Memory B cell (primary cell): ENCODE measurements around the gene STX3.
"Not testable (repeated sequence)": the region's sequence is repeated elsewhere in the genome, so short reads cannot be mapped to it uniquely, and the experiment has no call there.

ENCODE experiments used
- ATAC-seq: fragments of 150-1000 bp; cut with Tn5 transposase; 2 replicates; pipeline ENCODE4 v1.10.0; 2021; ENCODE audit warnings: low read depth, mild to moderate bottlenecking, moderate library complexity
- DNase-seq, 2 donors: peaks; one replicate each; pipeline ENCODE4 v3.0.0; 2022; ENCODE audit warnings: low spot score in 2 of 2
- H3K27ac Mint-ChIP-seq: one replicate; pipeline ENCODE4 v1.8.0; 2022; ENCODE audit warnings: mild to moderate bottlenecking, moderate library complexity, mixed read lengths
- H3K27me3 Mint-ChIP-seq: one replicate; pipeline ENCODE4 v1.8.0; 2022; ENCODE audit warnings: mixed read lengths
- H3K36me3 Mint-ChIP-seq: one replicate; pipeline ENCODE4 v1.8.0; 2022; ENCODE audit warnings: mild to moderate bottlenecking, mixed read lengths
- H3K4me1 Mint-ChIP-seq: one replicate; pipeline ENCODE4 v1.8.0; 2022; ENCODE audit warnings: mixed read lengths
- H3K4me3 Mint-ChIP-seq: one replicate; pipeline ENCODE4 v1.8.0; 2022; ENCODE audit warnings: mild to moderate bottlenecking, moderate library complexity, mixed read lengths
- H3K9me3 Mint-ChIP-seq: one replicate; pipeline ENCODE4 v1.8.0; 2022; ENCODE audit warnings: mixed read lengths

The STX3 gene

GRCh38 chr11:59767225-59767611, 12.0 kb downstream of the STX3 start:
- Mint-ChIP-seq H3K27me3 (no peaks in the 10 kb centered on the region), H3K36me3 (peaks cover 8% of the 10 kb centered on the region), H3K4me1 (peaks cover 34% of the 10 kb centered on the region), H3K9me3 (no peaks in the 10 kb centered on the region), H3K27ac (peak overlapping the region; percentile 66), H3K4me3 (no peak overlapping the region)
- ATAC-seq (no peak), DNase-seq (no peak)

- ATAC-seq (no peak), DNase-seq (no peak)
- Mint-ChIP-seq H3K9me3 (no peaks in the 10 kb centered on the region), H3K4me1 (peaks cover 35% of the 10 kb centered on the region), H3K36me3 (peaks cover 4% of the 10 kb centered on the region), H3K27ac (no peak overlapping the region), H3K4me3 (no peak overlapping the region), H3K27me3 (no peaks in the 10 kb centered on the region)
These were observed 13.9 kb downstream of the STX3 start for GRCh38 chr11:59769111-59769510.

GRCh38 chr11:59769828-59770227, 14.7 kb downstream of the STX3 start:
- Mint-ChIP-seq H3K27me3 (no peaks in the 10 kb centered on the region), H3K36me3 (peaks cover 4% of the 10 kb centered on the region), H3K27ac (no peak overlapping the region), H3K4me1 (peaks cover 35% of the 10 kb centered on the region), H3K4me3 (no peak overlapping the region), H3K9me3 (no peaks in the 10 kb centered on the region)
- ATAC-seq (no peak), DNase-seq (no peak)

GRCh38 chr11:59770319-59770718, 15.1 kb downstream of the STX3 start:
- H3K4me3 Mint-ChIP-seq: no peak overlapping the region
- DNase-seq (no peak), ATAC-seq (no peak)
- no peaks in the 10 kb centered on the region for H3K9me3 Mint-ChIP-seq
- peaks cover 30% of the 10 kb centered on the region for H3K4me1 Mint-ChIP-seq
- H3K27ac Mint-ChIP-seq: no peak overlapping the region
- peaks cover 4% of the 10 kb centered on the region for H3K36me3 Mint-ChIP-seq
- H3K27me3 Mint-ChIP-seq: no peaks in the 10 kb centered on the region

- DNase-seq: no peak
- Mint-ChIP-seq H3K27ac (no peak overlapping the region), H3K4me3 (no peak overlapping the region), H3K9me3 (no peaks in the 10 kb centered on the region), H3K4me1 (peaks cover 29% of the 10 kb centered on the region), H3K36me3 (peaks cover 7% of the 10 kb centered on the region), H3K27me3 (no peaks in the 10 kb centered on the region)
- no peak for ATAC-seq
These were observed 15.7 kb downstream of the STX3 start for GRCh38 chr11:59770869-59771268.

GRCh38 chr11:59771605-59772004, 16.4 kb downstream of the STX3 start:
- peak overlapping the region; percentile 84 for H3K27ac Mint-ChIP-seq
- H3K36me3 Mint-ChIP-seq: peaks cover 8% of the 10 kb centered on the region
- H3K4me3 Mint-ChIP-seq: peak overlapping the region; percentile 45
- peaks cover 27% of the 10 kb centered on the region for H3K4me1 Mint-ChIP-seq
- ATAC-seq (no peak), DNase-seq (no peak)
- H3K9me3 Mint-ChIP-seq: no peaks in the 10 kb centered on the region
- H3K27me3 Mint-ChIP-seq: no peaks in the 10 kb centered on the region

- H3K27me3 Mint-ChIP-seq: no peaks in the 10 kb centered on the region
- H3K27ac Mint-ChIP-seq: peak overlapping the region; percentile 84
- no peak for ATAC-seq
- no peak for DNase-seq
- H3K4me1 Mint-ChIP-seq: peaks cover 20% of the 10 kb centered on the region
- peaks cover 12% of the 10 kb centered on the region for H3K36me3 Mint-ChIP-seq
- no peak overlapping the region for H3K4me3 Mint-ChIP-seq
- no peaks in the 10 kb centered on the region for H3K9me3 Mint-ChIP-seq
These were observed 17.9 kb downstream of the STX3 start for GRCh38 chr11:59773083-59773440.

GRCh38 chr11:59776210-59777066, 21.3 kb downstream of the STX3 start:
- H3K27ac Mint-ChIP-seq: no peak overlapping the region
- ATAC-seq (no peak), DNase-seq (no peak)
- no peaks in the 10 kb centered on the region for H3K27me3 Mint-ChIP-seq
- H3K4me3 Mint-ChIP-seq: no peak overlapping the region
- H3K4me1 Mint-ChIP-seq: peaks cover 15% of the 10 kb centered on the region
- no peaks in the 10 kb centered on the region for H3K9me3 Mint-ChIP-seq
- H3K36me3 Mint-ChIP-seq: peaks cover 25% of the 10 kb centered on the region

- H3K9me3 Mint-ChIP-seq: no peaks in the 10 kb centered on the region
- H3K27ac Mint-ChIP-seq: no peak overlapping the region
- H3K36me3 Mint-ChIP-seq: peaks cover 29% of the 10 kb centered on the region
- ATAC-seq (no peak), DNase-seq (no peak)
- peaks cover 8% of the 10 kb centered on the region for H3K4me1 Mint-ChIP-seq
- no peak overlapping the region for H3K4me3 Mint-ChIP-seq
- no peaks in the 10 kb centered on the region for H3K27me3 Mint-ChIP-seq
These were observed 21.9 kb downstream of the STX3 start for GRCh38 chr11:59777104-59777503.

GRCh38 chr11:59778122-59778521, 22.9 kb downstream of the STX3 start:
- Mint-ChIP-seq H3K27ac (peak overlapping the region; percentile 41), H3K4me1 (no peaks in the 10 kb centered on the region), H3K36me3 (peaks cover 32% of the 10 kb centered on the region), H3K27me3 (no peaks in the 10 kb centered on the region), H3K9me3 (no peaks in the 10 kb centered on the region), H3K4me3 (no peak overlapping the region)
- no peak for ATAC-seq
- no peak for DNase-seq

- H3K9me3 Mint-ChIP-seq: no peaks in the 10 kb centered on the region
- H3K27me3 Mint-ChIP-seq: no peaks in the 10 kb centered on the region
- DNase-seq (no peak), ATAC-seq (no peak)
- H3K27ac Mint-ChIP-seq: no peak overlapping the region
- peaks cover 34% of the 10 kb centered on the region for H3K36me3 Mint-ChIP-seq
- H3K4me1 Mint-ChIP-seq: no peaks in the 10 kb centered on the region
- no peak overlapping the region for H3K4me3 Mint-ChIP-seq
These were observed 24.3 kb downstream of the STX3 start for GRCh38 chr11:59779487-59779886.

- DNase-seq (no peak), ATAC-seq (no peak)
- Mint-ChIP-seq H3K4me1 (peaks cover 3% of the 10 kb centered on the region), H3K27ac (no peak overlapping the region), H3K9me3 (no peaks in the 10 kb centered on the region), H3K36me3 (peaks cover 29% of the 10 kb centered on the region), H3K27me3 (no peaks in the 10 kb centered on the region), H3K4me3 (no peak overlapping the region)
These were observed 26.9 kb downstream of the STX3 start for GRCh38 chr11:59782080-59782479.

GRCh38 chr11:59783632-59784090, 28.5 kb downstream of the STX3 start:
- no peaks in the 10 kb centered on the region for H3K27me3 Mint-ChIP-seq
- no peak overlapping the region for H3K27ac Mint-ChIP-seq
- ATAC-seq (no peak), DNase-seq (no peak)
- H3K9me3 Mint-ChIP-seq: no peaks in the 10 kb centered on the region
- H3K4me3 Mint-ChIP-seq: no peak overlapping the region
- H3K36me3 Mint-ChIP-seq: peaks cover 34% of the 10 kb centered on the region
- H3K4me1 Mint-ChIP-seq: peaks cover 3% of the 10 kb centered on the region

- not testable (repeated sequence) for H3K27me3 Mint-ChIP-seq, H3K4me3 Mint-ChIP-seq, H3K27ac Mint-ChIP-seq
These were observed 29.3 kb downstream of the STX3 start for GRCh38 chr11:59784441-59784840.

GRCh38 chr11:59785818-59786217, 30.6 kb downstream of the STX3 start:
- no peaks in the 10 kb centered on the region for H3K9me3 Mint-ChIP-seq
- H3K27ac Mint-ChIP-seq: no peak overlapping the region

More at GRCh38 chr11:59784441-59784840, 29.3 kb downstream of the STX3 start:
- H3K4me1 Mint-ChIP-seq, ATAC-seq, DNase-seq, H3K9me3 Mint-ChIP-seq: not testable (repeated sequence)
- H3K36me3 Mint-ChIP-seq: peaks cover 37% of the 10 kb centered on the region

More at GRCh38 chr11:59785818-59786217, 30.6 kb downstream of the STX3 start:
- peaks cover 3% of the 10 kb centered on the region for H3K4me1 Mint-ChIP-seq
- DNase-seq (no peak), ATAC-seq (no peak)
- H3K27me3 Mint-ChIP-seq: no peaks in the 10 kb centered on the region
- no peak overlapping the region for H3K4me3 Mint-ChIP-seq
- H3K36me3 Mint-ChIP-seq: peaks cover 32% of the 10 kb centered on the region
